HEK293 (cell line): Measurements from ENCODE around the gene CNTN4.

Experiments
- CTCF ChIA-PET: fragments of 350-600 bp; formaldehyde crosslinking; extraction: SDS; loops from one replicate; lab custom pipeline; 2021; ENCODE audit warnings: antibody characterized with exemption; lab: Yijun Ruan, JAX
- POLR2A ChIA-PET: fragments of 300-600 bp; formaldehyde crosslinking; extraction: SDS; loops from one replicate; lab custom pipeline; 2020; ENCODE audit warnings: antibody characterized with exemption, inconsistent platforms; lab: Yijun Ruan, JAX
- H3K27ac ChIP-seq: fragments of 200-500 bp; sonication (Bioruptor generic); 2 replicates; pipeline ENCODE4 v1.5.1; 2014; ENCODE audit warnings: low read depth, low read length, control low read depth, inconsistent platforms; ENCODE audit errors: extremely low read depth
- H3K36me3 ChIP-seq, 2 experiments: fragments of 200-500 bp in 1 of 2; sonication (Bioruptor generic) in 1 of 2; 1 replicate in 1 of 2; 2 replicates in 1 of 2; pipeline ENCODE4 v1.5.1; 2014 to 2017; ENCODE audit warnings: inconsistent platforms in 2 of 2, low read length in 2 of 2; ENCODE audit not compliant: control insufficient read depth in 2 of 2, insufficient read depth in 1 of 2
- H3K4me1 ChIP-seq: fragments of 200-500 bp; sonication (Bioruptor generic); 2 replicates; pipeline ENCODE4 v1.5.1; 2014; ENCODE audit warnings: mild to moderate bottlenecking, low read length, inconsistent platforms; ENCODE audit not compliant: control insufficient read depth, insufficient read depth
- H3K4me3 ChIP-seq: 2 replicates; pipeline ENCODE4 v1.5.1; 2011; ENCODE audit warnings: low read depth, mild to moderate bottlenecking, control low read depth, low read length, moderate library complexity
- H3K9me3 ChIP-seq: fragments of 200-500 bp; sonication (Bioruptor generic); 2 replicates; pipeline ENCODE4 v1.5.1; 2014; ENCODE audit warnings: low read depth, low read length, inconsistent platforms; ENCODE audit not compliant: control insufficient read depth, insufficient read depth
- BCL11B ChIP-seq: fragments of 450-650 bp; formaldehyde crosslinking; IDR thresholded peaks from 2 replicates; pipeline ENCODE4 v1.5.1; 2016; ENCODE audit warnings: low read depth, missing biosample characterization, missing genetic modification characterization
- GFI1B ChIP-seq: fragments of 450-650 bp; formaldehyde crosslinking; IDR thresholded peaks from 2 replicates; pipeline ENCODE4 v1.5.1; 2016; ENCODE audit warnings: missing biosample characterization, missing genetic modification characterization
- KLF10 ChIP-seq: fragments of 450-650 bp; IDR thresholded peaks from 2 replicates; pipeline ENCODE4 v1.5.1; 2018; ENCODE audit warnings: missing biosample characterization, mild to moderate bottlenecking, missing genetic modification characterization
- SETDB1 ChIP-seq: IDR thresholded peaks from one replicate; pipeline ENCODE4 v1.6.1; 2017; ENCODE audit warnings: mild to moderate bottlenecking, low read length, moderate library complexity, mixed read lengths; ENCODE audit not compliant: insufficient read length
- ZBTB17 ChIP-seq: fragments of 450-650 bp; formaldehyde crosslinking; IDR thresholded peaks from 2 replicates; pipeline ENCODE4 v1.5.1; 2016; ENCODE audit warnings: missing biosample characterization, missing genetic modification characterization
- ZBTB48 ChIP-seq: fragments of 450-650 bp; formaldehyde crosslinking; IDR thresholded peaks from 2 replicates; pipeline ENCODE4 v1.5.1; 2016; ENCODE audit warnings: missing biosample characterization, missing genetic modification characterization
- ZNF146 ChIP-seq: fragments of 450-650 bp; formaldehyde crosslinking; IDR thresholded peaks from 2 replicates; pipeline ENCODE4 v1.5.1; 2016; ENCODE audit warnings: missing biosample characterization, missing genetic modification characterization
- ZNF174 ChIP-seq: fragments of 450-650 bp; formaldehyde crosslinking; IDR thresholded peaks from 2 replicates; pipeline ENCODE4 v1.5.0; 2017; ENCODE audit warnings: missing biosample characterization, mild to moderate bottlenecking, missing genetic modification characterization
- ZNF311 ChIP-seq: fragments of 450-650 bp; formaldehyde crosslinking; IDR thresholded peaks from 2 replicates; pipeline ENCODE4 v1.5.1; 2017; ENCODE audit warnings: missing biosample characterization, missing genetic modification characterization, borderline replicate concordance
- ZNF354C ChIP-seq: fragments of 450-650 bp; formaldehyde crosslinking; IDR thresholded peaks from 2 replicates; pipeline ENCODE4 v1.5.1; 2016; ENCODE audit warnings: missing biosample characterization, missing genetic modification characterization, low read depth, borderline replicate concordance
- ZNF423 ChIP-seq: fragments of 450-650 bp; formaldehyde crosslinking; IDR thresholded peaks from 2 replicates; pipeline ENCODE4 v1.5.1; 2016; ENCODE audit warnings: missing biosample characterization, missing genetic modification characterization
- ZNF521 ChIP-seq: fragments of 450-650 bp; formaldehyde crosslinking; IDR thresholded peaks from 2 replicates; pipeline ENCODE4 v1.5.1; 2017; ENCODE audit warnings: missing biosample characterization, mild to moderate bottlenecking, missing genetic modification characterization
- ZNF529 ChIP-seq: fragments of 450-650 bp; formaldehyde crosslinking; IDR thresholded peaks from 2 replicates; pipeline ENCODE4 v1.5.1; 2017; ENCODE audit warnings: missing genetic modification characterization, missing biosample characterization; ENCODE audit not compliant: insufficient replicate concordance
- ZNF560 ChIP-seq: fragments of 450-650 bp; formaldehyde crosslinking; IDR thresholded peaks from 2 replicates; pipeline ENCODE4 v1.5.1; 2017; ENCODE audit warnings: missing biosample characterization, missing genetic modification characterization, borderline replicate concordance
- ZNF585B ChIP-seq: fragments of 450-650 bp; formaldehyde crosslinking; IDR thresholded peaks from 2 replicates; pipeline ENCODE4 v1.5.1; 2016; ENCODE audit warnings: missing biosample characterization, missing genetic modification characterization
- ZNF658 ChIP-seq: fragments of 450-650 bp; formaldehyde crosslinking; IDR thresholded peaks from 2 replicates; pipeline ENCODE4; 2016; ENCODE audit warnings: missing biosample characterization, missing genetic modification characterization
- ZNF660 ChIP-seq: fragments of 450-650 bp; IDR thresholded peaks from 2 replicates; pipeline ENCODE4 v1.5.1; 2018; ENCODE audit warnings: missing biosample characterization, mild to moderate bottlenecking, missing genetic modification characterization
- ZNF776 ChIP-seq: fragments of 450-650 bp; formaldehyde crosslinking; IDR thresholded peaks from 2 replicates; pipeline ENCODE4 v1.5.0; 2017; ENCODE audit warnings: missing biosample characterization, missing genetic modification characterization, borderline replicate concordance
- ZNF777 ChIP-seq: fragments of 450-650 bp; formaldehyde crosslinking; IDR thresholded peaks from 2 replicates; pipeline ENCODE4 v1.5.1; 2017; ENCODE audit warnings: missing biosample characterization, missing genetic modification characterization, borderline replicate concordance
- ZNF843 ChIP-seq: fragments of 450-650 bp; formaldehyde crosslinking; IDR thresholded peaks from 2 replicates; pipeline ENCODE4 v1.5.1; 2016; ENCODE audit warnings: missing biosample characterization, missing genetic modification characterization
- ZSCAN16 ChIP-seq: fragments of 450-650 bp; formaldehyde crosslinking; IDR thresholded peaks from 2 replicates; pipeline ENCODE4 v1.5.1; 2016; ENCODE audit warnings: missing biosample characterization, missing genetic modification characterization
- TF ChIP-seq, protein P1 (sequence below): fragments of 450-650 bp; formaldehyde crosslinking; IDR thresholded peaks from 2 replicates; pipeline ENCODE4 v1.5.1; 2016; ENCODE audit warnings: missing biosample characterization, missing genetic modification characterization, borderline replicate concordance
- TF ChIP-seq, protein P2 (sequence below): IDR thresholded peaks from 2 replicates; pipeline ENCODE4 v1.6.1; 2011; ENCODE audit warnings: mild to moderate bottlenecking, low read depth, low read length, borderline replicate concordance
- TF ChIP-seq, protein P3 (sequence below): fragments of 450-650 bp; formaldehyde crosslinking; IDR thresholded peaks from 2 replicates; pipeline ENCODE4 v1.5.1; 2016; ENCODE audit warnings: missing biosample characterization, missing genetic modification characterization

Gene CNTN4

DNA sequence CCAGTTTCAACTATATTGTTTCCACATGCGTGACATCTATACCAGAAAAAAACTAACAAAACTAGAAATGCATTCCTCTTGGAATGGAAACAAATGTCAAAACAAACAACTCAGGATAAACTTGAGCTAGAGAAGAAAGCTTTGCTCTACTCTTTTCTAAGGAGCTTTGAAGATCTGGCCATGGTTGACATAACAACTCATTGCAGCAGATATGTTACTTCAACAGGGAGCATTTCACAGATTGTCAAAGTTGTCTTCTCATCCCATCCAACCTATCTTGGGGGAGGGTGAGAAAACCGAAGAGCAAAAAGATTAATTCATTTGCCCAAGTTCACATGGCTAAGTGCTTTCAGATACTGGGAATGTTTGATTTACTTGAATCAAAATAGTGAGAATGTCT lies 484.4 kb downstream of the CNTN4 start (continued):
- TF ChIP-seq, protein P1, sequence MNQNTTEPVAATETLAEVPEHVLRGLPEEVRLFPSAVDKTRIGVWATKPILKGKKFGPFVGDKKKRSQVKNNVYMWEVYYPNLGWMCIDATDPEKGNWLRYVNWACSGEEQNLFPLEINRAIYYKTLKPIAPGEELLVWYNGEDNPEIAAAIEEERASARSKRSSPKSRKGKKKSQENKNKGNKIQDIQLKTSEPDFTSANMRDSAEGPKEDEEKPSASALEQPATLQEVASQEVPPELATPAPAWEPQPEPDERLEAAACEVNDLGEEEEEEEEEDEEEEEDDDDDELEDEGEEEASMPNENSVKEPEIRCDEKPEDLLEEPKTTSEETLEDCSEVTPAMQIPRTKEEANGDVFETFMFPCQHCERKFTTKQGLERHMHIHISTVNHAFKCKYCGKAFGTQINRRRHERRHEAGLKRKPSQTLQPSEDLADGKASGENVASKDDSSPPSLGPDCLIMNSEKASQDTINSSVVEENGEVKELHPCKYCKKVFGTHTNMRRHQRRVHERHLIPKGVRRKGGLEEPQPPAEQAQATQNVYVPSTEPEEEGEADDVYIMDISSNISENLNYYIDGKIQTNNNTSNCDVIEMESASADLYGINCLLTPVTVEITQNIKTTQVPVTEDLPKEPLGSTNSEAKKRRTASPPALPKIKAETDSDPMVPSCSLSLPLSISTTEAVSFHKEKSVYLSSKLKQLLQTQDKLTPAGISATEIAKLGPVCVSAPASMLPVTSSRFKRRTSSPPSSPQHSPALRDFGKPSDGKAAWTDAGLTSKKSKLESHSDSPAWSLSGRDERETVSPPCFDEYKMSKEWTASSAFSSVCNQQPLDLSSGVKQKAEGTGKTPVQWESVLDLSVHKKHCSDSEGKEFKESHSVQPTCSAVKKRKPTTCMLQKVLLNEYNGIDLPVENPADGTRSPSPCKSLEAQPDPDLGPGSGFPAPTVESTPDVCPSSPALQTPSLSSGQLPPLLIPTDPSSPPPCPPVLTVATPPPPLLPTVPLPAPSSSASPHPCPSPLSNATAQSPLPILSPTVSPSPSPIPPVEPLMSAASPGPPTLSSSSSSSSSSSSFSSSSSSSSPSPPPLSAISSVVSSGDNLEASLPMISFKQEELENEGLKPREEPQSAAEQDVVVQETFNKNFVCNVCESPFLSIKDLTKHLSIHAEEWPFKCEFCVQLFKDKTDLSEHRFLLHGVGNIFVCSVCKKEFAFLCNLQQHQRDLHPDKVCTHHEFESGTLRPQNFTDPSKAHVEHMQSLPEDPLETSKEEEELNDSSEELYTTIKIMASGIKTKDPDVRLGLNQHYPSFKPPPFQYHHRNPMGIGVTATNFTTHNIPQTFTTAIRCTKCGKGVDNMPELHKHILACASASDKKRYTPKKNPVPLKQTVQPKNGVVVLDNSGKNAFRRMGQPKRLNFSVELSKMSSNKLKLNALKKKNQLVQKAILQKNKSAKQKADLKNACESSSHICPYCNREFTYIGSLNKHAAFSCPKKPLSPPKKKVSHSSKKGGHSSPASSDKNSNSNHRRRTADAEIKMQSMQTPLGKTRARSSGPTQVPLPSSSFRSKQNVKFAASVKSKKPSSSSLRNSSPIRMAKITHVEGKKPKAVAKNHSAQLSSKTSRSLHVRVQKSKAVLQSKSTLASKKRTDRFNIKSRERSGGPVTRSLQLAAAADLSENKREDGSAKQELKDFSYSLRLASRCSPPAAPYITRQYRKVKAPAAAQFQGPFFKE (tag by site-specific recombination): no peak
- TF ChIP-seq ZNF777 (tag by site-specific recombination) (no peak), ZNF423 (tag by site-specific recombination) (no peak)
- TF ChIP-seq, protein P2, sequence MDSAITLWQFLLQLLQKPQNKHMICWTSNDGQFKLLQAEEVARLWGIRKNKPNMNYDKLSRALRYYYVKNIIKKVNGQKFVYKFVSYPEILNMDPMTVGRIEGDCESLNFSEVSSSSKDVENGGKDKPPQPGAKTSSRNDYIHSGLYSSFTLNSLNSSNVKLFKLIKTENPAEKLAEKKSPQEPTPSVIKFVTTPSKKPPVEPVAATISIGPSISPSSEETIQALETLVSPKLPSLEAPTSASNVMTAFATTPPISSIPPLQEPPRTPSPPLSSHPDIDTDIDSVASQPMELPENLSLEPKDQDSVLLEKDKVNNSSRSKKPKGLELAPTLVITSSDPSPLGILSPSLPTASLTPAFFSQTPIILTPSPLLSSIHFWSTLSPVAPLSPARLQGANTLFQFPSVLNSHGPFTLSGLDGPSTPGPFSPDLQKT: no peak

DNA sequence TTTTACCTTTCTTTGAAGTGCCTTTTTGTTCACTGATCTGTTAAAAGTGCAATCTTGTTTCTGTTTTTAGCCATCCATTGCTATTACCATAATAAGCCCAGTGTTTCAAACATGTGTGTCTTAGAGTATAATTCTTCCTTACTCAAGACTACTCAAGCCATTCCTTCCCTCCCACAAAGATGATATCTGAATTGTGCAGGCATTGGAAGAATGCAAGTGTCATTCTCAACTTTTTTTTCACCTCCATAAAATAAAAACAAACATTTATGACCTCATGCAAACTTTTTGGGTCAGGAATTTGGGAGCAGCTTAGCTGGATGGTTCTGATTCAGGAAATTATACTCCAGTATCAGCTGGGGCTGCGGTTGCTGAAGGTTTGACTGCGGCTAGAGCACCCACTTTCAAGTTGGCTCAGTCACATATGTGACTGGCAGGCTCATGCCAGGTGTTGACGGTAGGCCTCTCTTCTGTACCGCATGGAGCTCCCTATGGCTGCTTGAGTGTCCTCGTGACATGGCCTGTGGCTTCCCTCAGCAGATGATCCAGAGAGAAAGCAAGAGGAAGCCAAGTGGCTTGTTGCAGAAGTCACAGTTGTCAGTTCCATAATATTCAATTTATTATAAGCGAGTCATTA lies 490.8 kb downstream of the CNTN4 start:
- POLR2A ChIA-PET: no interaction called here
- CTCF ChIA-PET: no interaction called here
- no peaks in the 10 kb centered on the region for H3K36me3 ChIP-seq
- H3K27ac ChIP-seq: no peak overlapping the region
- TF ChIP-seq SETDB1 (no peak), ZNF585B (no peak), ZNF658 (tag by site-specific recombination) (no peak), ZNF354C (no peak), GFI1B (tag by site-specific recombination) (no peak), ZNF660 (tag by site-specific recombination) (no peak), ZNF560 (tag by site-specific recombination) (no peak), ZSCAN16 (tag by site-specific recombination) (no peak)
- TF ChIP-seq, protein P3, sequence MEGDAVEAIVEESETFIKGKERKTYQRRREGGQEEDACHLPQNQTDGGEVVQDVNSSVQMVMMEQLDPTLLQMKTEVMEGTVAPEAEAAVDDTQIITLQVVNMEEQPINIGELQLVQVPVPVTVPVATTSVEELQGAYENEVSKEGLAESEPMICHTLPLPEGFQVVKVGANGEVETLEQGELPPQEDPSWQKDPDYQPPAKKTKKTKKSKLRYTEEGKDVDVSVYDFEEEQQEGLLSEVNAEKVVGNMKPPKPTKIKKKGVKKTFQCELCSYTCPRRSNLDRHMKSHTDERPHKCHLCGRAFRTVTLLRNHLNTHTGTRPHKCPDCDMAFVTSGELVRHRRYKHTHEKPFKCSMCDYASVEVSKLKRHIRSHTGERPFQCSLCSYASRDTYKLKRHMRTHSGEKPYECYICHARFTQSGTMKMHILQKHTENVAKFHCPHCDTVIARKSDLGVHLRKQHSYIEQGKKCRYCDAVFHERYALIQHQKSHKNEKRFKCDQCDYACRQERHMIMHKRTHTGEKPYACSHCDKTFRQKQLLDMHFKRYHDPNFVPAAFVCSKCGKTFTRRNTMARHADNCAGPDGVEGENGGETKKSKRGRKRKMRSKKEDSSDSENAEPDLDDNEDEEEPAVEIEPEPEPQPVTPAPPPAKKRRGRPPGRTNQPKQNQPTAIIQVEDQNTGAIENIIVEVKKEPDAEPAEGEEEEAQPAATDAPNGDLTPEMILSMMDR (tag by site-specific recombination): no peak
- no peaks in the 10 kb centered on the region for H3K4me1 ChIP-seq
- H3K9me3 ChIP-seq: no peaks in the 10 kb centered on the region
- no peak overlapping the region for H3K4me3 ChIP-seq

DNA sequence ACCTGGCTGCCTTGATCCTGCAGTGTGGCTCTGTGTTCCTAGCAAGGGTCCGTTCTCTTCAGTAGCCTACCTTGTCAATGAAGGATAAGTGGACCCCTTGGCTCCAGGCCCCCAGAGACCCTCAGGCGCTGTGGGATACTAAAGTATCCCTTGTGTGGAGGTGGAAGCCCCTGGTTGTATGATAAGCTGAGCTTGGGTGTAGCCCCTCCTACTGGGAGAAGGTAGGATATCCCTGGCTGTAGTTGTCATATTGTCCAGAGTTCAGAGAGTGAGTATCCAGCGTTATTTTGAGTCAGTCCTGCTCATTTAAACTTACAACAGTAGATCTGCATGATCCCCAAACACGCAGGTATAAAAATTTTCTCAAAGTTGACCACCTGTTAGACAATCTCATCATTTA lies 496.8 kb downstream of the CNTN4 start:
- Histone ChIP-seq H3K4me3 (no peak overlapping the region), H3K27ac (no peak overlapping the region), H3K9me3 (no peaks in the 10 kb centered on the region), H3K36me3 (no peaks in the 10 kb centered on the region), H3K4me1 (no peaks in the 10 kb centered on the region)
- CTCF ChIA-PET: no interaction called here
- POLR2A ChIA-PET: no interaction called here
- no peak for TF ChIP-seq ZNF311
- TF ChIP-seq ZBTB17 (tag by site-specific recombination): no peak
- no peak for TF ChIP-seq ZNF843
- TF ChIP-seq ZNF521: no peak
- TF ChIP-seq ZNF174 (tag by site-specific recombination): no peak
- TF ChIP-seq BCL11B (tag by site-specific recombination): no peak
- no peak for TF ChIP-seq ZNF423 (tag by site-specific recombination)
- TF ChIP-seq ZNF146 (tag by site-specific recombination): no peak
- TF ChIP-seq ZBTB48: no peak
- no peak for TF ChIP-seq KLF10 (tag by site-specific recombination)
- TF ChIP-seq ZNF776 (tag by site-specific recombination): no peak
- no peak for TF ChIP-seq ZNF529
